HG03175 (cell line): ENCODE results near the gene COX7A2L.
"Not testable (repeated sequence)": the region's sequence is repeated elsewhere in the genome, so short reads cannot be mapped to it uniquely, and the experiment has no call there.

Source experiments
- ATAC-seq: cut with Tn5 transposase; IDR thresholded peaks from one replicate; pipeline ENCODE4 v1.9.1; 2021; ENCODE audit warnings: mild to moderate bottlenecking, moderate library complexity; ENCODE audit not compliant: unreplicated experiment

COX7A2L gene

DNA sequence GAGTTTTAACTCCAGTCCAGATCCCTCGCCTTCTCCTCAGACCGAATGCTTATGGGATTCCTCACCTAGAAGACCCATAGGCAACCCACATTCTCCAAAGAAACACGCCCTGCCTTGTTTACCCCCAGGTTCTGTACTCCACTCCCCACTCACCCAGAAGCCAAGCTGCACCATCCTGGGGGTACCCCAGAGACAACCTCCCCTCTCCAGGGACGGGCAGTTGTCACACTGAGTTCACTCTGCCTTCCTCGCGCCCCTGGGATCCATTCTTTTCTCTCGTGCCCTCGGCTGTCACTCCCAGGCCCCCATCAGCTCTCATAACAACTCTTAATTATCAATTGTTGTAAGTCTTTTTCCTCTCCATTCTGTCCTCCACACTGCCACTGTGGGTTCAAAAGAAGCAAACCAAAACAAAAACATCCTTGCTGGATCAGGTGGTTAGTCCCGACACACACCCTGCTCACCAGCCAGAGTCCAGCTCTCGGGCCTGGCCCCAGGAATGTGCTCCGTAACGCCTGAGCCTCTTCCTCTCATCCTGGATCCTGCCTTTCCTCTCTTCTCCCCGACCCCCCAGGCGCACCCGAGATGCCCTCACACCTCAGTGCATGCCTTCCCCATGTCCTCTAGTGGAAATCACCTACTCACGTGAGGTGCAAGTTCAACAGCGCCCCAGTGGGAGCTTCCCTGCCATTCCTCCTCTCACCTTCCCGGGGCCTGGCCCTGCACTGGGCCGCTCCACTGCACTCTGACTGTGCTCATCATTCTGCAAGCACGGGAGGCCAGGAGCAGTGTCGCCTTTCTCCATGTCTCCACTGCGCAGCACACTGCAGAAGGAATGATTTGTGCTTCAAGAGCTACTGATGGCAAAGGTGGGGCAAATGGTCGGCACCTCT is 20.7 kb downstream of the COX7A2L start:
- no peak for ATAC-seq

DNA sequence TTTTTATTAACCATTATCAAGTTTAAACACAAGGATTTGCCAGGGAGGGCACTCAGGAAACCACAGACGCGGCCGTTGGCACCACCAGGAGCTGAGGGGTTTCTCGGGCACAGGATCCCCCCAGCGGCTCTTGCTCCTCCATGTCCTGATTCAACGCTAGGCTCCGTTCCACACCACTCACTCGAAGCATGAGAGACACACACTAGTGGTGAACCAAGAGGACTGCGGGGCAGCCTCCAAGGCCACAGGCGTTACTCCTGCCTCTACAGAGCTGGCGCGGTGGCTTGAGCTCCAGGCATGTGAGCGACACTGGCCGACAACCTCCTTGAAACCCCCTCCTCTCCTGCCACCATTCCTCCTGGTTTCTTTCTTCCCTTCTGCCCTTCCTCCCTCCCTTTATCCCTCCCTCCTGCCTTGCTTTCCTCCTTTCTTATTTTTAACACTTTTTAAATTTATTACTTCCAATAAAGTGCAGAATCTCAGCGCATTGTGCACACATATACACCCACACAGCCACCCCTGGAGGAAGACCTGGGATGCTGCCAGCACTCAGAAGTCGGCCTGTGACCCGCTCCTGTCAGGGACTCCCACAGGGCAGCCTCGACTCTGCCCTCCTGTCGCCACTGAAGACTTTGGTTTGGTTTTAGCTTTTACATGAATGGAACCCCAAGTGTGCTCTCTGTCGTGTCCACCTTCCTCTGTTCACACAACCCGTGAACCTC is 21.7 kb downstream of the COX7A2L start:
- ATAC-seq: no peak

DNA sequence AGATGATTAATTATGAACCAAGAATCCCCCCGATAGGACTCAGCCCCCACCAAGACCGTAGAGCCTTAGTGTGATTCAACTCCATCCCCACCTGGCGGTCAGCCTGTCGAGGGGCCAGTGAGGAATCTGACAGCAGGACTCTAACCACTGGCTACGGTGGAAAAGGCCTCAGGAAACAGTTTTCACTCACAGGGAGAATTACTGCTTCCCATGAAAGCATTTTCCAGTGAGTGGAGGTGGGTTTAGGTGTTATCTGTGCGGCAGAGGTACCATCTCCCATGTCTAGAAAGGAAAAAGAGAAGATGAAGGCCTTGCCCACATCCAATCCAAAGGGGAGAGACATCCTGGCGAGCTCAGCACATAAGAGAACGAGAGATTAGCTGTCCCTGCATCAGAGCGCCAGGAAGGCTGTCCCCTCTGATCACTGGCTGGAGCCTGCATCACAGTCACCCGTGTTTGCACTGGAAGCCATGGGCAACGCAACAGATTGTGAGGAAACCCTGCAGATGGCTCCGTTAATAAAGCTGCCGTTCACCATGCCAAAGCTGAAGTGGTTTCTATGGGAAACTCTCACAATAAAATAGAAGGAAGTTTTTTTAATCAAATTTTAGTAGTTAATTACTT is 22.3 kb downstream of the COX7A2L start:
- ATAC-seq: no peak

DNA sequence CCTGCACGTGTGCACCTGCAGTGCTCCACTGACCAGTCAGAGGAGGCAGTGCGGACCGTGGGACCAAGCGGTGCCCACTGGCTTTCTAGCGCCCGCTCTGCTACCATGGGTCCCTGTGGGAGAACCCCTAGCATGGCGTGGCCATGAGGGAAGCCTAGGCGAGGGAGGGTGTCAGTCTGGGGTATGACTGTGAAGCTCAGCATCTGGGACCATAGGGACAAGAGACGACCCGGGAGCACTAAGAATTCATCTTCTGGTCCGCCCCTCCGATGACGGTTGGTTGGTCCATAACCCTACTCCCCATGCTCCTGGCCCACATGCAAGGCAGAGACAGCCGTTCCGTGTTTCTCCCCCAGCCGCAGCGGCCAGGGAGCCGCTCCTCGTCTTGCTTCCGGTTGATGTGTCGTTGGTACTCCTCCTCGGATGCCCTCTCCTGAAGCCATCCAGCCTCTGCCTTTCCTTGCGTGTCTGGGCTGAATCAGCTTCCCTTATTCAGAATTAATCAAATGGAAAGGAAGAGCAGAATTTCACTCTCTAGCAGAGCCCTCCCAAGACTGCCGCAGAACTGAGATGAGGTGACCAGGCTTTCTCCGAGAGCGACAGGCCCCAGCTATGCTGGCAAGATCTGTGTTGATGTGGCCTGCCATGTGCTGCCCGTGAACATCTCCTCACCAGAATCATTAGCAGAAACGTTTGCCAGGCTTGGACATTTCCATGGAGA is 23.0 kb downstream of the COX7A2L start:
- no peak for ATAC-seq

DNA sequence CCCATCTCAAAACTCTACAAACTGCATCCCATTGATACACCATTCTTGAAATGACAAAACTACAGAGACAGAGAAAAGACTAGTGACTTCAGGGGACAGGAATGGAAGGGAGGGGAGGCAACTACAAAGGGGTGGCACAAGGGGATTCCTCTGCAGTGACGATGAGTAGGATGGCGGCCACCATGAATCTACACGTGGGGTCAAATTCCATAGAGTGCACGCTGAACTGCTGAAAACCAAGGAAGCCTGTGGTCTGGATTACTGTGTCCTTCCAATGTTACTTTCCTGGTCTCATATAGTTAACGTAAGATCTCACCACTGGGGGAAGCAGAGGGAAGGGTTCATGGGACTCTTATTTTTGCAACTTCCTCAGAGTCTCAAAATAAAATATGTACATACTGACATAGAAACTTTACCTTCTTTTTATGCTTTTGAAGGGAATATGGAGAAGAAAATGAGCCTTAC is 23.6 kb downstream of the COX7A2L start:
- ATAC-seq: no peak

DNA sequence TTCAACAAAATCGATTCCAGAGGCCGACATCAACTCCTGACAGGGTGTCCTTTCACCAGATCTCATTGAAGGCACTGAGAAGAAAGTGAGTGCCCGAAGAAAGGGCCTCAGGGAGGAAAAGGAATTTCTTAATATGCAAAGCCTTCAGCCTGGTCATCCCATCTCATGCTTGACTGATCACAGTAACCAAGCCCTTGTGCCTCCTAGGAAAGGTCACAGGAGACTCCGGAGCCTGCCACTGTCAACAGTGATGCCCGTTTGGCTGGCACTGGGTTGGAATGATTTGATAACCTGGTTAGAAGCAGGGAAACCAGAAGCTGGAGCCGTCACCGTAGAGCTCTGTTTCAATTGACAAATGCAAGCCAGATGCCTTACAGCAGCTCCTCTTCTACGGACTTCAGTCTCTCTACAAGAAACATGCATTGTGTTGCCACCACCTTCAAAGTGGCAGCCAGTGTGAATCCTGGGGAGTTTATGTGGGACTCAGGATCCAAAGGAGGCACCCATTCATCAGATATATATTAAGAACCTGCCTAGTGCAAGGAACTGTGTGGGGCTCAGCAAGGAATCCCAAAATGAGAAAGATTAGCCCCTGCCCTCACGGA is 24.6 kb downstream of the COX7A2L start:
- no peak for ATAC-seq

DNA sequence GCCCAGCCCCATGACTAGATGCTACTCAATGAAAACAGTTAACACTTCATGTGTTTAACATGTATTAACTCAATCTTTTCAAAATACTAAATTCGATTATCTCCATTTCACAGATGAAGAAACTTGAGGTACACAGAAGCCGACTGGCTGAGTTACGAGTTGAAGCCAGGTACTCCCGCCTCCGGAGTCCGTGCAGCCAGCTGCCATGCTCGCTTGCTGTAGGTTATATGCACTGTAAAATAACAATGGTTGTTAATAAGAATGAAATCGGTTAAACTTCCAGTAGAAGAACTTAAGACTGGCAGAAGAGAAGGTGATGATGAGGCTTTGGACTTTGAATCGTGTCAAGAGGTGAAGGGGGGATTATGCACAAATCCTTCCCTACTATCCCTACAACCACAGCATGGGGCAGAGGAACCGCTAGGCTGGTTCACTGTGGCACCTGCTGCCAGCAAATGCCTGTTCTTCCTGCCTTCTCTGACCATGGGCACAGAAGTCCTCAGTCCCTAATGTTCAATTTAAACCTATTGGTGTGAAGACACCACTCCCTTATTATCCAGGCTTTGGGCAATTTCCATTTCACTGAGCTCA is 25.4 kb downstream of the COX7A2L start:
- no peak for ATAC-seq

DNA sequence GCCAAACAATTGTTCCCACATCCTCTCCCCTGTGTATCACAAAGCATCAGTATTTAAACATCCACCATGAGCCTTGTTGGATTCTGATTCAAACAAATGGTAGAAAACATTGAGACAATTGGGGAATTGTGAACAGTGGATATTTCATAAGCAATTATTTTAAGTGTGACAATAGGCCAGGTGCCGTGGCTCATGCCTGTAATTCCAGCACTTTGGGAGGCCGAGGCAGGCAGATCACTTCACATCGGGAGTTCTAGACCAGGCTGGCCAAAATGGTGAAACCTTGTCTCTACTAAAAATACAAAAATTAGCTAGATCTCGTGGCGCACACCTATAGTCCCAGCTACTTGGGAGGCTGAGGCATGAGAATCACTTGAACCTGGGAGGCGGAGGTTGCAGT is 26.2 kb downstream of the COX7A2L start:
- ATAC-seq: not testable (repeated sequence)

DNA sequence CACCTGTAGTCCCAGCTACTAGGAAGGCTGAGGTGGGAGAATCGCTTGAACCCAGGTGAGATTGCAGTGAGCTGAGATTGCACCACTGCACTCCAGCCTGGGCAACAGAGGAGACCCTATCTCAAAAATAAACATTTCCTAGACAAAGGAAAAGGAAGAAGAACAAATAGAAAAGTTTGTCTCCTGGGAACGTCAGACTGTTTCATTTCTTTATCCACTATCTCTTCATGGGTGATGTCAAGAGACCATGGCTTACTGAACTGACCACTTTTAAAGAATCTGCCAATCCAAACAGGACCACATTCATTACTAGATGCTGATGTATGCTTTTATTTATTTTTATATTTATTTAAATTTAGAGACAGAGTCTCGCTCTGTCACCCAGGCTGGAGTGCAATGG is 26.8 kb downstream of the COX7A2L start:
- no peak for ATAC-seq

DNA sequence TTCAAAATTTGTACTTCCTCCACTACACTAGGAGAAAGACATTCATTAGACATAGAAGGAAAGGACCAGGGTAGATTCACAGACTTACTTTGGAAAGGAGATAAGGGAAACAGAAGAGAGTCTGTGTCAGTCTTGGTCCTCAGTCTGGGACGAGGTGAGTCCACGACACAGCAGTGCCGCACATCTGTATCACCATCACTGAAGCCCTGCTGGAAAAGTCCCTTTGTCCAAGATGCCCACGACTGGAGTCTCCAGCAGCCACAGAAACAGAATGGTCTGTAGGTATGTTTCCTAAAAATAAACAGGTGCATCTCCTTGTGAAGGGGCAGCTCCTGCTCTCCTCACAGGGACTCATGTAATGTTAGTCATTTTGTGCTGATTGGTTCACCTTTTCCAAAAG is 27.4 kb downstream of the COX7A2L start:
- ATAC-seq: no peak

DNA sequence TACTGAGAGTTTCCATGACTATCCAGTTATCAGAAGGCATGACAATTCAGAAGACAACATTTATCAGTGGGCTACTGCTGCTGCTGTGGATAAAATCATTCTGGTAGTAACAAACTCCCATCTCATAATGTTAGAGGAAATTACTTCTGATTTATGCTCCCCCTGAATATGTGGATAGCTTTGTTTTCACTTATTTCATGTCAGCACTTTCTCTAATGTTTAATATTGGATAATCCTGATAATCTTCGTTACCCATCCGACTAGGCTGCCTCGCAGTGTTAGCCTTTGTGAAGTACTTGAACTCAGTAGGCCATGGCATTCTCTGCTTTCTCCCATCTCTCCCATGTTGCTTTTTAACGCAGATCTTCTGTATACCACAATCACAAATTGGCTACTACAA is 28.4 kb downstream of the COX7A2L start:
- no peak for ATAC-seq

DNA sequence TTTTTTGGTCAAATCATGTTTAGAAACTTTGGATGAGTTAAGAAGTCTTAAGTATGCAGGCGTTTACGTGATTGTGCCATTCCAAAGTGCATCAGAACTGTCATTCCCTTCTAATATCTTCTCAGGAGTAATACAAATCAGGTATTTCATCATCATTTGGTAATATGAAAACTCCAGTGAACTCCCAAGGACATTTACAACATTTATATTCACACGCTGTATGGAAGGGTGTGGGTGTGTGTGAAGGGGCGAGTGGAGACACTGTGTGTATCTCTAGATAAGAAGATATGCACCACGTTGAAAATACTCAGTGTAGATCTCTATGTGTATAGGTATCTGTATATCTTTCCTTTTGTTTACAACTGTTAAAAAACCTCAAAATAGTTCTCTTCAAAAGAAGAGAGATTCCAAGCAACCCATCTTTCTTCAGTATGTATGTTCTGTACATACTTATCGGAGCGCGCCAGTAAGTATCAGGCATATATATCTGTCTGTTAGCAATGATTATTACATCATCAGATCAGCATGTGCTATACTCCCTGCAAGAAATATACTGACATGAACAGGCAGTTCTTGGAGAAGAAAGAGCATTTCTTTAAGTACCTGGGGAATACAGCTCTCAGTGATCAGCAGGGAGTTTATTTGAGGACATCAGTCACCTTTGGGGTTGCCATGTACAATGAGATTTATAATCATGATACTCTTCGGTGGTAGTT is 29.3 kb downstream of the COX7A2L start:
- no peak for ATAC-seq

DNA sequence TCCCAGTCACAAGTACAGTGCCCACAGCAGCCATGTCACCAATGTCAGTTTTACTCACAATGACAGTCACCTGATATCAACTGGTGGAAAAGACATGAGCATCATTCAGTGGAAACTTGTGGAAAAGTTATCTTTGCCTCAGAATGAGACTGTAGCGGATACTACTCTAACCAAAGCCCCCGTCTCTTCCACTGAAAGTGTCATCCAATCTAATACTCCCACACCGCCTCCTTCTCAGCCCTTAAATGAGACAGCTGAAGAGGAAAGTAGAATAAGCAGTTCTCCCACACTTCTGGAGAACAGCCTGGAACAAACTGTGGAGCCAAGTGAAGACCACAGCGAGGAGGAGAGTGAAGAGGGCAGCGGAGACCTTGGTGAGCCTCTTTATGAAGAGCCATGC is 31.3 kb downstream of the COX7A2L start:
- no peak for ATAC-seq

DNA sequence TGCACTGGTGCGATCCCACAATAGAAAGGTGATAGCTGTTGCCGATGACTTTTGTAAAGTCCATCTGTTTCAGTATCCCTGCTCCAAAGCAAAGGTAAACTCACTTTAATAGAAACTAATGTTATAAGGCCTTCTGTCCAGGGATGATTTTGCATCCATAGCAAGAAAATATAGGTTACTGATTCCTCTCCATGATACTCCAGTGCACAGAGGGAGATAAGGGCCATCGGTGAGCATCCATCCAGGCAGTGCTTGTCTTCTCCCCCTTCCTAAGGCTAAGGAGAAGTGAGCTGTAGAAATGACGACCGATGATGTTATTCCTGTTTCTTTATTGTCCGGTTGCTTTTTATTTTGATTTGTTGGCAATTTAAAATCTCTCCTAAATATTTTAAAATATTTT is 32.1 kb downstream of the COX7A2L start:
- no peak for ATAC-seq

DNA sequence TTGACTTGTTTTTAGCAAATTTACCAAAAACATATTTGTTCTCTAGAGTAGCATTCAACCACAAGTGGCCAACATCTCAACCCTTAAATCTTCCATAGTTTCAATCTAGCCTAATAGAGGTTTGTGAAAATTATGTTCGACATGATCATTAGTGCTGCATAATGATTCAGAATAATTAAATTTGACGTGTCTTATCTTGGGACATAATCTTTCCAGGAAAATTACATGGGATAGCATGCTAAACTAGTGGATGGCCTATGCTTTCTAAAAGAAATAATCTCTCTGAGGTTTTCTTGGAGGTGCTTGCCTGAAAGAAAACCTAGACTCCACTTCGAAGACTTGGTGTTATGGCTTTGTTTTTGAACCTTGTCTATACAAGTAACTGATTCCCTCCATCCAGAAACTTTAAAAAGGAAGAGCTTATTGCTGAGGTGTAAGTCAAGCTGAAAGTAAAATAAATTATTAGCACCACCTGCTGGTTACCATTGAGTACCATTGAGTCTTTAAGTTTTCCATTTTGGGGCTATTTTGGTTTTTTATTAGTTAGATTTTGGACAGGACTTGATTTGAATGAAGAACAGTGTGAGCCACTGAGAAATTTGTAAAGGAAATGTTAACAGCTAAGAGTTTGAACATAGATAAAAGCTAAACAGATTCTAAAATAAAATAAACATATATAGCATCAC is 32.7 kb downstream of the COX7A2L start:
- no peak for ATAC-seq

DNA sequence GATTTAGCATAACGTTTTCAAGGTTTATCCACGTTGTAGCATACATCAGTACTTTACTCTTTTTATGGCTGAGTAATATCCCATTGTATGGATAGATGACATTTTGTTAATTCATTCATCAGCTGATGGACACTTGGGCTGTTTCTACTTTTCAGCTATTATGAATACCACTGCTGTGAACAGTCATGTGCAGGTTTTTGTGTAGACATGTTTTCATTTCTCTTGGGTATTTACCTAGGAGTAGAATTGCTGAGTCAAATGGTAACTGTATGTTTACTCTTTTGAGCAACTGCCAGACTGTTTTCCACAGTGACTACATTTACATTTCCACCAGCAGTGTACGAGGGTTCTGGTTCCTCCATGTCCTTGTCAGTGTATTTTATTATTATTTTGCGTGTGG is 33.9 kb downstream of the COX7A2L start:
- ATAC-seq: no peak

DNA sequence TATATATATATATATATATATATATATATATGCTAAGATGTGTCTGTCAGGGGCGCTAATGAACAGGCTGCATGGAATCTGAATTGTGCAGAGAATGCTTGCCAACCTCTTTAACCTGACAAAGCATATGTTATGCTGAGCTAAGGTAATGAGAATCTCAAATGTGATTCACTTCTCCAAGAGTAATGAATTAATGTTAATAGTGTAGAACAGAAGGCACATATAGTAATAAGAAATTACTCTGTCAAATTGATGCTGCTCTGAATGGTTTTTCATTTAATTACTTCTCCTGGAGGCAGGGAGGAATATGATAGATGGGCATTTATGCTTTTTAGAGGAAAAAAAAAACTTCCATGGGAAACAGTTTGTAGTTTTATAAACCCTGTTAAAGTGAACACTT is 35.4 kb downstream of the COX7A2L start:
- no peak for ATAC-seq

DNA sequence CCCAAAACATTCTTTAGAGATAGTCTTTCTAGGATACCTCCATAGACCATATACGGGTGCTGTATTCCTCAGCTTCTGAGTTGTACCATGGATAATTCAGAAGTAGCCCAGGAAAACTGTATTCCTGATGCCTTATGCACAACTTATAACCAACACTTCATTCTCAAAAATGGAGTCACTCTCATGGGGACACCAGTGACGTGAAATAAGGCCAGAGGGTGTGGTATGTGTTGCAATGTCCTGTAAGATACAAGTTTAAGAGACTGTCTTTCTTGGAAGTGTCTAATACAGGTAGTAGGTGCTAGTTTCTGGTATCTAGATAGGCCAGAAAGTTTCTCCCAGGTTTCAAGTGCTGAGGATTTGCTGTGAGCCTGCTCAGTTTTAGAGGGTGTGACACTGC is 36.1 kb downstream of the COX7A2L start:
- no peak for ATAC-seq

DNA sequence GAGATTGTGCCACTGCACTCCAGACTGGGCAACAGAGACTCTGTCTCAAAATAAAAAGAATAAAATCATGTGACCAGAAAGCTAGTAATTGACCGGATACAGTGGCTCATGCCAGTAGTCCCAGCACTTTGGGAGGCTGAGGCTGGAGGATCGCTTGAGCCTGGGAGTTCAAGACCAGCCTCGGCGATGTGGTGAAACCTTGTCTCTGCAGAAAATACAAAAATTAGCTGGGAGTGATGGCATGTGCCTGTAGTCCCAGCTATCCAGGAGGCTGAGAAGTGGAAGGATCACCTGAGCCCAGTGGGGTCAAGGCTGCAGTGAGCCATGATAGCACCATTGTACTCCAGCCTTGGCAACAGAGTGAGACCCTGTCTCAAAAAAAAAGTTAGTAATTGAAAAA is 36.8 kb downstream of the COX7A2L start:
- no peak for ATAC-seq
